OCI-LY3 (cell line): Measurements from ENCODE around the gene SLC2A11.

Source experiments
- CTCF ChIP-seq: fragments of 200-600, 300-600 bp; sonication (generic); IDR thresholded peaks from 2 replicates; pipeline ENCODE4 v1.5.1; 2014; ENCODE audit warnings: antibody characterized with exemption, low read length, low read depth
- EZH2phosphoT487 ChIP-seq: fragments of 200-600 bp; shearing (Covaris generic); IDR thresholded peaks from 2 replicates; pipeline ENCODE4 v1.6.1; 2018; ENCODE audit warnings: antibody characterized with exemption, mixed run types, low read depth

- no peak for TF ChIP-seq CTCF
- no peak for TF ChIP-seq EZH2phosphoT487
These were observed 20.2 kb upstream of the SLC2A11 start for GRCh38 chr22:23837496-23837859.
